RPMI7951 (cell line): ENCODE data around the gene NDUFA13. TPM values are rescaled to one million over a fixed set of nuclear protein-coding genes. Genes with fewer than 3 reads are reported as not detected.

ENCODE experiments used
- DNase-seq: peaks from one replicate; pipeline ENCODE4 v3.0.0-alpha.2; 2012; ENCODE audit warnings: low read depth
- total RNA-seq: library from RNA; depleted of rRNA; stranded (reverse); fragments of >200 nt; shearing (Covaris generic); gene quantifications from 2 replicates; pipeline ENCODE4 v1.2.3, GENCODE V29; 2014

NDUFA13 gene
- total RNA-seq, 1 experiment from 2014 or later: 300 TPM

- DNase-seq: no peak
Measured at GRCh38 chr19:19532806-19533701, 17.0 kb downstream of the NDUFA13 start.

- no peak for DNase-seq
Measured at GRCh38 chr19:19533841-19534240, 17.8 kb downstream of the NDUFA13 start.

- no peak for DNase-seq
Measured at GRCh38 chr19:19534556-19535265, 18.7 kb downstream of the NDUFA13 start.

- DNase-seq: no peak
Measured at GRCh38 chr19:19535311-19536191, 19.5 kb downstream of the NDUFA13 start.

GRCh38 chr19:19537075-19538048 lies 21.3 kb downstream of the NDUFA13 start:
- no peak for DNase-seq

- DNase-seq: no peak
Measured at GRCh38 chr19:19538061-19538784, 22.2 kb downstream of the NDUFA13 start, which contains the start of gene CILP2. CILP2 (plus strand) TSS chr19:19538265; CDS start chr19:19538350, 85 bp downstream.

GRCh38 chr19:19538785-19539166 lies 22.8 kb downstream of the NDUFA13 start:
- DNase-seq: no peak

- no peak for DNase-seq
Measured at GRCh38 chr19:19539698-19540063, 23.7 kb downstream of the NDUFA13 start.

- no peak for DNase-seq
Measured at GRCh38 chr19:19540064-19540714, 24.2 kb downstream of the NDUFA13 start.

- no peak for DNase-seq
Measured at GRCh38 chr19:19540715-19541515, 24.9 kb downstream of the NDUFA13 start.

- no peak for DNase-seq
Measured at GRCh38 chr19:19541616-19542015, 25.6 kb downstream of the NDUFA13 start.

- no peak for DNase-seq
Measured at GRCh38 chr19:19542507-19542906, 26.5 kb downstream of the NDUFA13 start.

GRCh38 chr19:19543101-19543500 lies 27.1 kb downstream of the NDUFA13 start:
- DNase-seq: no peak

GRCh38 chr19:19543640-19544039 lies 27.6 kb downstream of the NDUFA13 start:
- no peak for DNase-seq

- no peak for DNase-seq
Measured at GRCh38 chr19:19544257-19544953, 28.4 kb downstream of the NDUFA13 start.

- DNase-seq: no peak
Measured at GRCh38 chr19:19544954-19545591, 29.0 kb downstream of the NDUFA13 start.

- DNase-seq: no peak
Measured at GRCh38 chr19:19545707-19546106, 29.7 kb downstream of the NDUFA13 start.

- DNase-seq: no peak
Measured at GRCh38 chr19:19546751-19547162, 30.7 kb downstream of the NDUFA13 start.
